Measurements from ENCODE around the gene MAPKAPK2. TPM values are rescaled to one million over a fixed set of nuclear protein-coding genes. Genes with fewer than 3 reads are reported as not detected.

MAPKAPK2 gene
- total RNA-seq, 1 experiment from 2014 or later = 32.7 TPM

DNA sequence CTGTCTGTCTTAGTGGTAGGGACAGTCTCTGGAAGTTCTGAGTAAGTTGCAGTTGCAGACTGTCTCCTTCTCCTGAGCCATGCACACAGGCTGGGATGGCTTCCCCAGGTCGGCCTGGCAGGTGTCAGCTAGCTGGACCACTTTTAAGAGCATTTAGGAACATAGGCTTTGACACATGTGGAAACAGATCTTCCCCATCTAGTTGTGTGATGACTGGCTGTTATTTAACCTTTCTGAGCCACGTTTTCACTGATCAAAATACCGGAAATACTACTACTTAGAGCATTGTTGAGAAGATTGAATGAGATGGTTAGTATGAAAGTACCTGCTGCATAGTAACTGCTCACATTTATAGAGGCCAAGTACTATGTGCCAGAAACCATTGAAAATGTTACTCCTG, 6.2 kb upstream of the MAPKAPK2 start:
- in situ Hi-C loops (cut with HindIII; ENCODE audit: low sequenced_read_pairs) = no loop called here
- DNase-seq (ENCODE audit: low spot score) = no peak

DNA sequence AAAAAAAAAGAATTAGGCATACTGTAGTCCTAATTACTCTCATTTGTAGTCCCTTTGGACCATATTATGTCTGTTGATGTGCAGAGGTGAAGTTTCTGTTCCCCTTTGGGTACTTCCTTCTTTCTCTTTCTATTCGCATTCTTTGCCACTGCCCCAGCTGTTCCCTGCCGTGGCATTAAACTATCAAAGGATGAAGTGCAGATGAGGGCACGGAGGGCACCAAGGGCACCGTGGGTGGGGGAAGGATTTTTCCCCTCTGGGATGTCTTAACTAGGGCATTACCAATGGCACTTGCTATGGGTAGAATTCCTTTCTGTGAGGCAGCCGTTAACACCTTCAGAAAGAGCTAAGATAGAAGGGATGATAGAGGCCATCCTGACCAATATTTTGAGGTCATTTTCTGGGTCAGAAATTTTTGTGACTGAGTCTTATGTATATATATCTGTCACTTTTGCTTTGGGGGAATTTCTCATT, 4.9 kb upstream of the MAPKAPK2 start:
- DNase-seq (ENCODE audit: low spot score) = no peak
- in situ Hi-C loops (cut with HindIII; ENCODE audit: low sequenced_read_pairs) = no loop called here

DNA sequence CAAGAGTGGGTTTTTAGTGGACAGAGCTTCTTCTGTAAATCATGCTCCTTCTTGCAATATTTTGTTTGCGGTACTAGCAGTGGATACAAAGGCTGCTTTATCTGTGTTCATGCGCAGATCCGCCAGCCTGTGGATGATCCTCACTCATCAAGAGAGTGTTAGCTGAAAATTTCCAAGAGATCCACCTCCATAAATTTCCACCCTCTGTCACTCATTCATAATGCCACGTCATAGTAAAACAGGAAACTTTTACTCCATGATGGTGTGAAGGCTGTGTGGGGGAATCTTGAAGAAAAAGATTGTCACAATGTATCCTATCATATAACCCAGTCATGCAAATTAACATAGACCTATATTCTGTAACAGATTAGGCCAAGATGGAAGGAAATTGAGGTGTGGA, 4.4 kb upstream of the MAPKAPK2 start:
- in situ Hi-C loops (cut with HindIII; ENCODE audit: low sequenced_read_pairs) = no loop called here
- no peak for DNase-seq (ENCODE audit: low spot score)

DNA sequence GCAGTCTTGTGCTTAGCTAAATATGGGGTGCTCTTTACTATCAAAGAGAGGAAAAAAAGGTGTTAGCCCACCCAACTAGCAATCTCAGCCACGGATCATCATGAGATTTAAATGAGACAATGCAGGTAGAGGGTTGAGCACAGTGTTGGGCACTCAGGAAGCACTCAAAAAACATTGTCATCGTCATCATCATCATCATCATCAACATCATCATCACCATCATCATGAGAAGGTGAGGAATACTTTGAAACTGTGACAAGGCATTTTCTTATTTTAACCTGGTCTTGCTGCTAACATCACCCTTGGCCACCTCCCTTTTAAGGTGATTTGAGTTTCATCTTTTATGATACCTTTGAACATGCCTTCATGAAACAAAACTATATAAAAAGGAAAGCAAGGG, 3.3 kb upstream of the MAPKAPK2 start:
- in situ Hi-C loops (cut with HindIII; ENCODE audit: low sequenced_read_pairs) = no loop called here
- no peak for DNase-seq (ENCODE audit: low spot score)

DNA sequence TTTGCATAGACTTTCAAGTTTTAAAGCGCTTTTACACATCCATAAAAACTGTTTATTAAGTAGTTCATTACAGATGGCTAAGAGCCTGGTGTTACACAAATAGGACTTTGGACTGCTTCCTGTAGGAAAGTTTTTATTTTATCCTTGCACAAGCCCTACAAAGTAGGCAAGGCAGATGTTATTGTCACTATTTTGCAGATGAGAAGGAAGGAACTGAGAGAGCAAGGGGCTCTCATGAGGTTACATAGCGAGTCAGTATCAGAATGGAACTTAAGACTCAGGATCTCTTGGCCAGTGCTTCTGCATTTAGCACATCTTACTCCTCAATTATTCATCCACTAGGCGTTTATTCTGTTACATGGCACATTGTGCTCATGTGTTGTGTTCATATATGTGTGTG, 2.6 kb upstream of the MAPKAPK2 start:
- DNase-seq (ENCODE audit: low spot score) = no peak
- in situ Hi-C loops (cut with HindIII; ENCODE audit: low sequenced_read_pairs) = no loop called here

DNA sequence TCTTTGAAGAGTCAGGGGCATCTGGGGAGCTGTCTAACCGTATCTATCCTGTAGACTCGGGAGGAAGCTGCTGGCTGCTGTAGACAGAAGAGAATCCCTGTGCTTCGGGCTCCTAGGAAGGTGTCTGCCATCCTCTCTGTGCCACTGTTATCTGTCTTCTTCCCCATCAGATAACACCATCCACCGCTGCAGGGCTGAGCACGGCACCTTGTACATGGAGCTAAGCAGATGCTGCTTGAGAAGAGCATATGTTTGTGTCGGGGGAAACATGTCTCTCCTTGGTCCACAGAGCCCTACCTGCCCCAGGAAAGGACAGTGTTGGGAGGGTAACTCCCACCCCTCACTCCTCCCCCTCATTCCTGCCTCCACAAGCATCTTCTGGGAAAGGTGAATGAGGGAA, 1.4 kb upstream of the MAPKAPK2 start:
- no peak for DNase-seq (ENCODE audit: low spot score)
- in situ Hi-C loops (cut with HindIII; ENCODE audit: low sequenced_read_pairs) = no loop called here

DNA sequence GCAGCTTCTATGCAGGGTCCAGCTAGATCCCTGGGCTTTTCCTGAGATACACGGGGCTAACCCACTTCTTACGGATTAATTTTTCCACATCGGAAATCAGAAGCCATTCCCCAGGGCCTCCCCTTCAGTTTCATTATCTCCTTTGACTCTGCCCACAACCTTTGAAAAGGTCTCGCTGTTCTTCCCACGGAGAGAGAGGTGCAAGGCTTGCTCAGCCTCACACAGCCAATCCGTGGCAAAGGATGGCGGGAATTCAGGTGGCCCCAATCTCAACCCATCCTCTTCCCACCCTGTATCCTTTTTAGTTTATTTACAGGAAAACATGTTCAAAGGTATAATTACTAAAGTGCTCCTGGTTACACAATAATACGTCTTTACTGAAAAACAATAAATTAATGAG, 702 bp upstream of the MAPKAPK2 start:
- no peak for DNase-seq (ENCODE audit: low spot score)
- in situ Hi-C loops (cut with HindIII; ENCODE audit: low sequenced_read_pairs) = no loop called here

DNA sequence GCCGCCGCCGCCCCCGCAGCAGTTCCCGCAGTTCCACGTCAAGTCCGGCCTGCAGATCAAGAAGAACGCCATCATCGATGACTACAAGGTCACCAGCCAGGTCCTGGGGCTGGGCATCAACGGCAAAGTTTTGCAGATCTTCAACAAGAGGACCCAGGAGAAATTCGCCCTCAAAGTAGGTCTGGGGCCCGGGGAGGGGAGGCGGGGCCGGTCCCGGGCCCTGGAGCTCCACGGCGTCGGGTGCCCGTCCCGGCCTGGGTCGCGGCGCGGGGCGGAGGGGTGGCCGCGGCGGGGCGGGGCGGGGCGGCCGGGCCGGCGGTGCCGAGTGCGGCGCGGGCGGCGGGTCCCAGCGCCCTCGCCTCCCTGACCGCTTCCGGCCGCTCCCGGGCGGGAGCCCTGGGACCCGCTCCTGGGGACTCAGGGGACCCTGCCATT, 646 bp downstream of the MAPKAPK2 start:
- no peak for DNase-seq (ENCODE audit: low spot score)
- in situ Hi-C loops (cut with HindIII; ENCODE audit: low sequenced_read_pairs) = no loop called here

DNA sequence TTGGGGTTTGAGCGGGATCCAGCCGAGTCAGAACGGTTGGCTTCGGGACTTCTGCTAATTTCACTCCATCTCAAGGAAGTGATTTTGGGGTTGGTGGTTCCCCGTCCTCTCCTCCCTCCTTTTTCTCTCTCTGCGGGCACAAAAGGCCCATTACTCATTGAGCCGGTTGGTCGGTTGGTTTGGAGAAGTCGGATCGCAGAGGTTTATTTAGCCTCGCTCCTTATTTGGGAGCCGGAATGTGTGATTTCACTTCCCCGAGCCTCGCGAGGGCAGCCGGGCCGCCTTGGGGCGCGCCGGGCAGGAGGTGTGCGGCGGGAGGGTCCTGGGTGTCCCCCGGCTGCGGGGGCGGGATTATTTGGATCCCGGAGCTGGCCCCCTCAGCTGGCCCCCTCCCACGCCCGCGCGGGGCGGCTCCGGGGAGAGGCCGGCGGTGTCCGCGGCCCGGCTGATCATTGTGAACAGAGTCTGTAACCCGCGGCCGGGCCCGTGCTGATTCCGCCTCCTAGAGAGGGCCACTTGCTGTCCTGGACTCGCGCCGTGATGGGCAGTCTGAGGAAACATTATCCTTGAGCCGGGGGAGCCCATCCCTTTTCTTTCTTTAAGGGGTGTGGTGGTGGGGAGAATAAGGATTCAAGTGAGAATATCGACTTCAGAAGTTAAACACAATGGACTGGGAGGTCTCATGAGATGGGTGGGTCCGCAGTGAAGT, 1.2 kb downstream of the MAPKAPK2 start:
- peak; percentile 47 for DNase-seq (ENCODE audit: low spot score)

DNA sequence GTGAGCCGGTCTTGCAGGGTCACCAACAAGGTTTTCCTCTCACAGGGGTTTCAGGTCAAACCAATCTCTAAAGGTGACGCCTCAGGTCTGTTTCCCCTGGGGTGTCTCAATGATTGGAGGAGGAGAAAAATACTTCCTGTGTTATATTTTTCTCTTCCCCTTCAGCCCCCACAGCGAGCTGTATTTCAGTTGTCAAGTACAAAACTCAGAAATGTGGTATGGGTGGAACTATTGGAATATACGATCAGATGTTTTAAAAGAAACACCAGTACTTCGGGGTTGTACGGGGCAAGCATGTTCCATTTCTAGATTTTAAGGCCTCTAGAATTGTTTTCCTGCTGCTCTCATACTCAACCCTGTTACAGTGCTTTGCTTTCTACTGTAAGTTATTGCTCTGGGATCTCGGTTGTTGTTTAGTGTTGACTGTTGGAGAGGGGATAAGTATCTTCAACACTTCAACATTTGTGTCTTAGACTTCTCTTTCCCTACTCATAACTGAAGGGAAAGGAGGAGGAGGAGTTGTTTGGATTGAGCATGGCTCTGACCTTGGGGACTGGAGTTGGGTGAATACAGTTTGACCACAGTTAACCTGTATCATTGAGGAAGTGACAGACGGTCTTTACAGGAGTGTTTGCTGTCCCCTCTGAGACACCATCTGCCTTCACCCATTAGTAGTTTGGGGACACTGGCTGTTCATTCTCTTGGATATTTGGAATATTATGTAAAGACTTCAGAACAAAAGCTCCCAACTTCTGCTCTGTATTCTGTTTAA, 2.0 kb downstream of the MAPKAPK2 start:
- in situ Hi-C loops (cut with HindIII; ENCODE audit: low sequenced_read_pairs) = no loop called here
- DNase-seq (ENCODE audit: low spot score) = no peak

More for the DNA sequence above, 1.2 kb downstream of the MAPKAPK2 start:
- in situ Hi-C loops (cut with HindIII; ENCODE audit: low sequenced_read_pairs) = no loop called here

DNA sequence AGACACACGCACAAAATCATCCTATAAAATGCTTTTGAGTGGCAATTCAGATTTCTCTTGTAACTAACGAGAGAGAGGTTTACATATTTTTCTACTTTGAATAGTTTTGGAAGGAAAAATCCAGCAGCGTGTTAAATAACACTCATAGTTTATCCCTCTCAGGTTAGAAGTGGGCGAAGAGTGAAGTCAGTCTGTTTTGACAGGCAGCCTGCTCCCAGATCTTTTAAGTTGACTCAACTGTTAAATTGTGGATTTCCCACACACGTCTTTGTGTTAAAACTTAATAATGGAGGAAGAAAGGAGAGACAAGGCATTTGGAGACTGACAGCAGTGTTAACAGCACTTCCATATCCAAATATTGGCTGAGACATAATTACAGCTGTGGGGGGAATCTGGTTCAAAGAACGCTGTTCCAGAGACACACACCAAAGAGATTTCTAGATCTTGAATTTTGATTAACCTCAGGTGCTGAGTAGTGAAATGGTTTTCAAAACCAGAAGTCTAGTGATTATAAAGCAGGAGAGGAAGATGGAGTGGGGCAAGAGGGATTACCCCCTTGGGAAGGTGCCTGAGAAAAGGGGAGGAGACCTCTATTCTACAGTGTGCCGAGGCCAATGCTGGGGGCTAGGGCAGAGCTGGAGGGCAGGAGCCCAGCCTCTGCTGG, 2.7 kb downstream of the MAPKAPK2 start:
- DNase-seq (ENCODE audit: low spot score) = no peak
- in situ Hi-C loops (cut with HindIII; ENCODE audit: low sequenced_read_pairs) = no loop called here

DNA sequence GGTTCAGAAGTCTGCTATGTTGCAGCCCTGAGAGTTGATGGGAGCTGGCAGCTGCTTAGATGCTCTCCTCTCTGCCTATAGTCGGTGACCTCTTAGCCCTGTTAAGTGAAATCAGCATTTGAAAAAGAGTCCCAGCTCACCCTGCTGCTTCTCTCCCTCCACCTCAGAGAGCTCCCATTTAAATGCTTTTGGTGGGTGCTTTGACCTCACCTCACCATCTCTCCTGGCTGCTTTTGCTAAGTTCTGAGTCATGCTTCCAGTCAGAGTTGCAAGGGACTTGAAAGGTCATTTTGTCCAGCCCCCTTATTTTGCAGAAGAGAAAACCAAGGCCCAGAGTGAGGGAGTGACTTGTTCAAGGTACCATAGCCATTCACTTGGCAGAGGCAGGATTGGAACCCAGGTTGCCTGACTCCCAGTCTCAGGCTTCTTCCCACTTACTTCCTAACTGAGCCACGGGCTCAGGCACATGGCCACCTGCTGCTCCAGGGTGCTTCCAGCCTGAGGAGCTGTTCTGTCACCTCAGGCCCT, 3.3 kb downstream of the MAPKAPK2 start:
- in situ Hi-C loops (cut with HindIII; ENCODE audit: low sequenced_read_pairs) = no loop called here
- DNase-seq (ENCODE audit: low spot score) = no peak

DNA sequence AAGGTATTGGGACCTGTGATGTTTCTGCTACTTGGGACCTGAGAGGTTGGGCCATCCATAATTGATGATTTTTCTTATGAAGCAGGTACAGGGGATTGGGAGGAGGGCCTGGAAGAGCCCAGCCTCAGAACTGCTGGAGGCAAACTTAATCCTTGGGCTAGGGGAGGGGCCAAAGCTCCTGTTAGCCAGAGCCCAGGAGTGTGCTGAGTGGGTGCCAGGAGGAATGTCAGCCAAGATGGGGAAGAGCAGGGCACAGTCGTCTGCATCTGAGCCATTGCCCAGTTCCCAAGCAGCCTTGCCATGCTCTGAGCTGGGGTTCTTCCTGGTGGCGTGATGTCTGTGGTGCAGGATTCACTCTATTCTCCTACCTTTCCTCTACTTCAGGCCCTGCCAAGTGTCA, 5.8 kb downstream of the MAPKAPK2 start:
- DNase-seq (ENCODE audit: low spot score) = peak; percentile 92
- in situ Hi-C loops (cut with HindIII; ENCODE audit: low sequenced_read_pairs) = no loop called here

DNA sequence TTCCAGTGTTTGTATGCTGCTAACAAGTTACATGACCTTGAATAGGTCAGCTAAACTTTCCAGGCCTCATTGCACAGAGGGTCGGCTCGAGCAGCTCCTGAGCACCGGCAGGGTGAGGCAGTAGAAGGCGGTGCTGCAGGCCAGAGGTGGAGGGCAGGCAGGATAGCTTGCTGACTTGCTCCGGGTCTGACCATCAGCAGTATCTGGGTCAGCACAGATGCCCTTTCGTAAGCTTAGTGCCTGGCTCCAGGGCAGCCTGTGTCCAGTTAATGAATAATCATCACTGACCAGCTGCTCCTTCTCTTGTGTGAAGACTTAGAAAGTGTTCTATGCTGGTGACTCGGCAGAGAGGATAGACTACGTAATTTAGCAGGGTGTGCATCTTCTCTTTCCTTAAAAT, 6.9 kb downstream of the MAPKAPK2 start:
- DNase-seq (ENCODE audit: low spot score) = peak; percentile 45
- in situ Hi-C loops (cut with HindIII; ENCODE audit: low sequenced_read_pairs) = no loop called here

DNA sequence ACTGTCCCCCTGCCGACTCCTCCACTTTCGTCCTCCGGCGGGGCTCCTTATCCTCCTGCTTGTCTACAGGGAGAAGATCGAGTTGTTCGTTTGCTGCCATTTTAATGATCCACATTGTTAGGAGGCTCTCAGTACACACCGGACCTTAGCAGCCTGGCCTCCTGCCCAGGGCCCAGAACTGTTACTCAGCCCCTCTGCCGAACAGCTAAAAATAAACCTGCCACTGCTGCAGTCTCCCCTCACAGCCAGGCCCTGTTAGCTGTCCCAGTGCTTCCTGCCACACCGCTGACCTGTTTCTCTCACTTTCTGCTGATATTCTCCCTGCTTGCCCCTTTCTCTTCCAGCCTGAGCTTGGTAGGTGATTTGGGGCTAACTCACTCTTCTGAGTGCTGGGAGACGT, 8.3 kb downstream of the MAPKAPK2 start:
- DNase-seq (ENCODE audit: low spot score) = peak; percentile 87
- in situ Hi-C loops (cut with HindIII; ENCODE audit: low sequenced_read_pairs) = no loop called here

DNA sequence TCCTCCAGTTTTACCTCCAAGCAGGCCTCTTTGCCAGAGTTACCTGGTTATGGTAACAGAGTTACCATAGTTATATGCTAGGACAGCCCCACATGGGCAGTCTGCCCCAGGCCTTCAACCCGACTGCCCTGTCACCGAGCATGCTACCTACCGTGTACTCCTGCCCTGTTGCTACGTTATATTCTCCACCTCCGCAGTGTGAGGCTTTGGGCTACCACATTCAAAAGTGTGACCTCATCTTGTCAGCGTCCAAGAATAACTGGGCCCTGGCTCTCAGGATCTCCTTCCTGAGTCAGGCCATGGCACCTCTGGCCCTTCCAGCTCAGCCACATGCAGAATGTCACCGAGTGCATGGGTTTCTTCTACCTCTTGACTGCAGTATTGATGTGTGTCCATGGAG, 8.9 kb downstream of the MAPKAPK2 start:
- in situ Hi-C loops (cut with HindIII; ENCODE audit: low sequenced_read_pairs) = no loop called here
- peak; percentile 52 for DNase-seq (ENCODE audit: low spot score)

DNA sequence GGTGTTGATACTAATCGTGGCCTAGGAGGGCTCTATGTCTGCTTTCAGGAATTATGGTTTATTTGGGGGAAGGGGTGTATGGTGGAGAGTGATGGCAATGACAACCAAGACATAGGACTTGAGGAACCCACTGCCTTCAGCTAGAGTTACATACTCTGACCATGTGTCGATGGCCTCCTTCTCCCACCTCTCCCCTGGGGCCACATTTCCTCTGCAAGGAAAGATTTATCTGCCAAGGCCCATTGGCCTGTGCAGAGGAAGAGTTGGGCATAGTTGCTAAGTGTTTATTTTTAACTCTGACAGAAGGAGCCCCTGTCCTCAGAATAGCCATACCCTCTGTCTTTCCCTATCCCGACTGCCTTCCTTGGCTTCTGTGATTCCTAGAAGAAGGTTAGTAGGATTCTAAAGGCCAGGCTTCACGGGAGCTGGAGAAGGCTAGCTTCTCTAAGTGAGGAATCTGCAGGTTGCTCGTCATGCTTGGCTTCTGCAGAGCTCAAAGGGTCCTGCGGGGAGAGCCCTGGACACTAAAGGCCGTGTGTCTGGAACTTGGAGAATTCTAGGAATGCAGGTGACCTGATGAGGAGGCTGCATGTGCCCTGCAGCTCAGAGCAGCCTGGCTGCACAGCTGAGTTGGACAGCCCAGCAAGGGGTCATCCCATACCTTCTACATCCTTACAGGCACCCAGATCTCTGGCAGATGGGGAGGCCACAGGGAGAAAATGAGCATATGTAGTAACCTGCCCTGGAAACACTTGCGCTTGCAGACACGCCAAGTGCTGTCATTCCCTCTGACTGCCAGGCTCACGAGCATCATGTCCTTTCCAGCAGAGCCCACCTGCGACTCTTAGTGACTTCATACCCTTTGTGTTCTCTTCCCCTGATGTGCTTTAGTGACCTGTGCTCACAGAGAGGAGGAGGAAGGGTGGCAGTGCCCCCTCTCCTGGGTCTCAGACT, 9.7 kb downstream of the MAPKAPK2 start:
- DNase-seq (ENCODE audit: low spot score) = peak; percentile 64
- in situ Hi-C loops (cut with HindIII; ENCODE audit: low sequenced_read_pairs) = no loop called here

DNA sequence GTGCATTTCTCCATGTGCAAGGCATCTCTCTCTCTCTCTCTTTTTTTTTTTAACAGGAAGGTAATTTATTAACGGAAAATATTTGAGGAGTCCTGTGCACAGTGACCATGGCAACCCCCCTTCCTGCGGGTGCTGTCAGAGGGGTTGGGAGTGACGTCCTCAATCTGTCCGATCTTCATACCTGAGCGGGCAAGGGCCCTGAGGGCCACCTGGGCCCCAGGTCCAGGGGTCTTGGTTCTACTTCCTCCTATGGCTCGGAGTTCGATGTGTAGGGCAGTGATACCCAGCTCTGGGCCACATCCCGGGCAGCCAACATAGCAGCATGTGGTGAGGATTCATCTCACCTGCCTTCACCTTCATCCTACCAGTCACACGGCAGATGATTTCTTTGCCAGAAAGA, 11.0 kb downstream of the MAPKAPK2 start:
- no peak for DNase-seq (ENCODE audit: low spot score)
- in situ Hi-C loops (cut with HindIII; ENCODE audit: low sequenced_read_pairs) = no loop called here

All from G401 (cell line).